ENCODE data around the gene PUDP. TPM values are rescaled to one million over a fixed set of nuclear protein-coding genes. Genes with fewer than 3 reads are reported as not detected.
"Not testable (repeated sequence)": the region's sequence is repeated elsewhere in the genome, so short reads cannot be mapped to it uniquely, and the experiment has no call there.

The PUDP gene
- total RNA-seq (2014; rRNA removed; shearing (Covaris generic)) = 8.2 and 8.7 TPM in 2 replicates

DNA sequence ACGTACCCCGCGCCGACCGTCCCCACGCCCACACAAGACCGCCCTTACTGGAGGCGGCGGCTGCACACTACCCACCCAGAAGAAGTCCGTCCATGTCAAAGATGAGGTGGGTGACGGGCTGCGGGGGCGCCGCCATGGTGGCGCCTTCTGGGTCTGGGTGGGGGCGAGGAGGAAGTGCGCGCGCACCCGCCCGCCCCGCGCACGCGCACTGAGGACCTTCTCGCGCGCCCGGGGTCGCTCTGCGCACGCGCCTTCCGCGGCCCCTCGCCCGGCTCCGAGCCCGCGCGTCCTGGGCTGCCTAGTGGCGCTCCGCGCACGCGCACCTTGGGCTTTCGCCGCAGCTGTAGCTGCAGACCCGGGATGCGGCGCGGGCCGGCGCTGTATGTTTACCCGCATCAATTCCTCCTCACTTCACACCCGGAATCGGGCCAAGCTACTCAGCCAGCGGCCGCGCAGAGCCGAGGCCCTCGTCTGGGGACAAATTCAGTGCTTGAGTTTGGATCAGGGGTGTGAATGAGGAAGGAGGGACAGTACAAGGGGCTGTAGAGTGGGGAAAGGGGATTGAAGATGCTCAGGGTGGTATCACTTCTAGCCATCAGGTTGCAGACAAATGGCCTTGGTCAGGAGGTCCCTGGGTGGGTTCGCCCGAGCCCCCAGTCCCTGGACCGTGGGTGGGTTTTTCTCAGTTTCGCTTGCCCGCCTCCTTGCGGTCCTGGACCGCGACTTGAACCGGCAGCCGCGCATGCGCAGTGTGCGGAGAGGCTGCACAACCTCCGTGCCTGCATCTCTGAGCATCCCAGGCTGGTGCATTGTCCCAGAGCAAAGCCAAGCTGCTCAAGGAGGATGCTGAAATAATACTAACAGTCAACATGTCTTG, at the start of gene PUDP:
PUDP (minus strand) TSS at position 176 of the 877 bp plus-strand sequence; CDS start at position 136, 40 bp downstream.
- peak within 1 kb of the TSS; percentile 94 for H3K27ac ChIP-seq
- 0 out of 2 replicates have a peak, but pooled peaks cover 2% of the 10 kb centered on the region for H3K36me3 ChIP-seq
- H3K9me3 ChIP-seq (replicated peaks) = no peaks in the 10 kb centered on the region
- H3K4me1 ChIP-seq (replicated peaks) = 0 out of 2 replicates have a peak, but pooled peaks cover 4% of the 10 kb centered on the region
- H3K27me3 ChIP-seq (replicated peaks) = no peaks in the 10 kb centered on the region
- peak within 1 kb of the TSS; percentile 78 for H3K4me3 ChIP-seq
- peak; percentile 78 to 87 for DNase-seq (ENCODE audit: low read depth in 1 of 2, low spot score in 2 of 2)

GRCh38 chrX:7194606-7195005, 46.7 kb upstream of the PUDP start:
- H3K27ac ChIP-seq = no peak overlapping the region
- H3K4me3 ChIP-seq = no peak overlapping the region
- H3K4me1 ChIP-seq (replicated peaks) = no peaks in the 10 kb centered on the region
- H3K27me3 ChIP-seq (replicated peaks) = no peaks in the 10 kb centered on the region
- DNase-seq (ENCODE audit: low read depth in 1 of 2, low spot score in 2 of 2) = no peak
- no peaks in the 10 kb centered on the region for H3K36me3 ChIP-seq
- no peaks in the 10 kb centered on the region for H3K9me3 ChIP-seq (replicated peaks)

GRCh38 chrX:7192871-7193270, 44.9 kb upstream of the PUDP start:
- Histone ChIP-seq H3K36me3 (no peaks in the 10 kb centered on the region), H3K9me3 (replicated peaks) (no peaks in the 10 kb centered on the region), H3K27ac (no peak overlapping the region), H3K4me1 (replicated peaks) (no peaks in the 10 kb centered on the region), H3K4me3 (no peak overlapping the region), H3K27me3 (replicated peaks) (no peaks in the 10 kb centered on the region)
- DNase-seq (ENCODE audit: low read depth in 1 of 2, low spot score in 2 of 2) = no peak

- Histone ChIP-seq H3K4me3 (no peak overlapping the region), H3K27me3 (replicated peaks) (no peaks in the 10 kb centered on the region), H3K27ac (no peak overlapping the region), H3K36me3 (no peaks in the 10 kb centered on the region), H3K4me1 (replicated peaks) (no peaks in the 10 kb centered on the region), H3K9me3 (replicated peaks) (no peaks in the 10 kb centered on the region)
- DNase-seq (ENCODE audit: low read depth in 1 of 2, low spot score in 2 of 2) = no peak
Measured at GRCh38 chrX:7191681-7192110, 43.7 kb upstream of the PUDP start.

- H3K4me1 ChIP-seq (replicated peaks) = no peaks in the 10 kb centered on the region
- H3K27ac ChIP-seq = no peak overlapping the region
- no peaks in the 10 kb centered on the region for H3K27me3 ChIP-seq (replicated peaks)
- H3K4me3 ChIP-seq = no peak overlapping the region
- H3K9me3 ChIP-seq (replicated peaks) = no peaks in the 10 kb centered on the region
- no peak for DNase-seq (ENCODE audit: low read depth in 1 of 2, low spot score in 2 of 2)
- H3K36me3 ChIP-seq = no peaks in the 10 kb centered on the region
Measured at GRCh38 chrX:7190157-7190556, 42.2 kb upstream of the PUDP start.

- Histone ChIP-seq H3K36me3 (no peaks in the 10 kb centered on the region), H3K27me3 (replicated peaks) (no peaks in the 10 kb centered on the region), H3K27ac (no peak overlapping the region), H3K4me1 (replicated peaks) (no peaks in the 10 kb centered on the region), H3K9me3 (replicated peaks) (no peaks in the 10 kb centered on the region), H3K4me3 (no peak overlapping the region)
- DNase-seq (ENCODE audit: low read depth in 1 of 2, low spot score in 2 of 2) = no peak
Measured at GRCh38 chrX:7188672-7189071, 40.7 kb upstream of the PUDP start.

DNA sequence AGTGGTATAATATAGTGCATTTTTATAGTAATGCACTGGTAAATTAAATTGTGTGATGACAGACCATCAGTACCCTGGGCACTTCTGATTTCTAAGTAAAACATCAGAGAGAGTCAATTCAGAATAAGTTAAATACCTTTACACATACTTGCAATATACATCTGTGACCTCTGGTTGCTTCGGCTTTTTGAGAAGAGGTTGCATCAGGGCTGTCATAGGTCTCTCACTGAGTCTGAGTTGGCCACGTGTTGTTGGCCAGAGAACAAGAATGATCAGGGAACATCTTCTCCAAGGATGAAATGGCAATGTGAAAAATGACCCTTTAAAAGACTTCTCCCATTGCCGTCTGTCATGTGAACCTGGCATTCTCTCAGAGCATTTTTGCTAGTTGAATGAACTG, 36.9 kb upstream of the PUDP start:
- no peaks in the 10 kb centered on the region for H3K4me1 ChIP-seq (replicated peaks)

DNA sequence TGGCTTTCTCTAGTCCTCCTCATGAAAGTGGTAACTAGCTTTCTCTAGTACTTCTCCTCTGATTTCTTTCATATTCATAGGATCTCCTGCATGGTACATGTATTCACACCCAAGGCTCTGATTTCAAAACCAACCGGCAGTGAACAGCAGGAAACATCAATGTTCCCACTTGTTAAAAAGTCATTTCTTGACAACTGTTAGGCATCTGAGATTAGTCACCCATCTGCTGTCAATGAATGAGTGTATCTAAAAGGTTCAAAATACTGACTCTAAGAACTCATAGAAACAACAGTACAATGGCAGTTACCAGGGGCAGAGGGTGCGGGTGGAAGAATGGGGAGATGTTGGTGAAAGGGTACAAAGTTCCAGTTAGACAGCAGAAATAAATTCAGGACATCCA, 31.5 kb upstream of the PUDP start:
- H3K27ac ChIP-seq = no peak overlapping the region
- no peak for DNase-seq (ENCODE audit: low read depth in 1 of 2, low spot score in 2 of 2)
- H3K27me3 ChIP-seq (replicated peaks) = no peaks in the 10 kb centered on the region
- no peaks in the 10 kb centered on the region for H3K4me1 ChIP-seq (replicated peaks)
- no peak overlapping the region for H3K4me3 ChIP-seq
- H3K36me3 ChIP-seq = no peaks in the 10 kb centered on the region
- H3K9me3 ChIP-seq (replicated peaks) = no peaks in the 10 kb centered on the region

More for the DNA sequence above, 36.9 kb upstream of the PUDP start:
- Histone ChIP-seq H3K9me3 (replicated peaks) (no peaks in the 10 kb centered on the region), H3K27ac (no peak overlapping the region), H3K36me3 (no peaks in the 10 kb centered on the region), H3K27me3 (replicated peaks) (no peaks in the 10 kb centered on the region), H3K4me3 (no peak overlapping the region)
- DNase-seq (ENCODE audit: low read depth in 1 of 2, low spot score in 2 of 2) = no peak

GRCh38 chrX:7178859-7179258, 30.9 kb upstream of the PUDP start:
- not testable (repeated sequence) for H3K27ac ChIP-seq; H3K4me3 ChIP-seq; DNase-seq (ENCODE audit: low read depth in 1 of 2, low spot score in 2 of 2); H3K9me3 ChIP-seq (replicated peaks); H3K27me3 ChIP-seq (replicated peaks); H3K4me1 ChIP-seq (replicated peaks); H3K36me3 ChIP-seq

- H3K36me3 ChIP-seq = no peaks in the 10 kb centered on the region
- H3K27me3 ChIP-seq (replicated peaks) = no peaks in the 10 kb centered on the region
- no peaks in the 10 kb centered on the region for H3K4me1 ChIP-seq (replicated peaks)
- H3K4me3 ChIP-seq = no peak overlapping the region
- DNase-seq (ENCODE audit: low read depth in 1 of 2, low spot score in 2 of 2) = no peak
- no peaks in the 10 kb centered on the region for H3K9me3 ChIP-seq (replicated peaks)
- H3K27ac ChIP-seq = no peak overlapping the region
Measured at GRCh38 chrX:7170898-7171297, 22.9 kb upstream of the PUDP start.

DNA sequence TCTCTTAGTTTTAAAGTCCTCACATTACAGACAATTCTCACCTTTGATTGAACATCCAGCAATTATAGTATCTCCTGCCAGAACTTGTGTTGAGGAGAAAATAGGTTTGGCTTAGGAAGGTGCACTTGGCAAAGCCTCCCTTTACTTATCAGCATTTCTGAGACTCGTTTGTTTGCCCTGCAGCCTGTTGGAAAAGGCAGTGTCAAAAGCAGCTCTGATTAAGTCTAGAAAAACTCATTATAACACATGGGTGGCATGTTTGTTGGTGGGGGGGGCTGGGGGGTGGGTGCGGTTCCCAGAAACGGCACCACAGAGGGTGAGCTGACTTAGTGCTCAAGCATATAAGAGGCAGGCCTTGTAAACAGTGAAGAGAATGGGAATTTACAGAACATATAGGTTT, 21.7 kb upstream of the PUDP start:
- Histone ChIP-seq H3K27ac (no peak overlapping the region), H3K9me3 (replicated peaks) (no peaks in the 10 kb centered on the region), H3K4me1 (replicated peaks) (no peaks in the 10 kb centered on the region), H3K4me3 (no peak overlapping the region), H3K36me3 (no peaks in the 10 kb centered on the region), H3K27me3 (replicated peaks) (no peaks in the 10 kb centered on the region)
- DNase-seq (ENCODE audit: low read depth in 1 of 2, low spot score in 2 of 2) = no peak

- Histone ChIP-seq H3K4me3 (no peak overlapping the region), H3K27me3 (replicated peaks) (no peaks in the 10 kb centered on the region), H3K27ac (no peak overlapping the region), H3K4me1 (replicated peaks) (no peaks in the 10 kb centered on the region), H3K9me3 (replicated peaks) (no peaks in the 10 kb centered on the region), H3K36me3 (no peaks in the 10 kb centered on the region)
- DNase-seq (ENCODE audit: low read depth in 1 of 2, low spot score in 2 of 2) = no peak
Measured at GRCh38 chrX:7168371-7168770, 20.4 kb upstream of the PUDP start.

DNA sequence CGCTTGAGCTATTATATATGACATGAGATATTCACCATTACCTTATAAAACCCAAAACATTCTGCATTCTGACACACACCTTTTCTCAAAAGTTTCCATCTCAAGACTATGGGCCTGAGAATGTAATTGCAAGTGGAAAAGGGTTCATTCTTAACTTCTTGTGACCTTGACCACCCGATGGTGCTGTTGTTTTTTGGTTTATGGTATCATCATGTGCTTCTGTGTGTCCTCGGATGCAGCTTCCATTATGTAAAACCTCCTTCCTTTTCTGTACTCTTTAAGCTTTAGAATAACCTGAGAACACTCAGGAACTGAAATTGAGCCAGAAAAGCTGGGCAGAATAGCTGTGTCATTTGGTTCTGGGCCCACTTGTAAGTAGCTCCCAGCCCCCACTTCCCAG, 16.2 kb upstream of the PUDP start:
- H3K9me3 ChIP-seq (replicated peaks) = no peaks in the 10 kb centered on the region
- no peak overlapping the region for H3K4me3 ChIP-seq
- H3K27ac ChIP-seq = no peak overlapping the region
- no peaks in the 10 kb centered on the region for H3K36me3 ChIP-seq
- no peak for DNase-seq (ENCODE audit: low read depth in 1 of 2, low spot score in 2 of 2)
- H3K27me3 ChIP-seq (replicated peaks) = no peaks in the 10 kb centered on the region
- 0 out of 2 replicates have a peak, but pooled peaks cover 2% of the 10 kb centered on the region for H3K4me1 ChIP-seq (replicated peaks)

DNA sequence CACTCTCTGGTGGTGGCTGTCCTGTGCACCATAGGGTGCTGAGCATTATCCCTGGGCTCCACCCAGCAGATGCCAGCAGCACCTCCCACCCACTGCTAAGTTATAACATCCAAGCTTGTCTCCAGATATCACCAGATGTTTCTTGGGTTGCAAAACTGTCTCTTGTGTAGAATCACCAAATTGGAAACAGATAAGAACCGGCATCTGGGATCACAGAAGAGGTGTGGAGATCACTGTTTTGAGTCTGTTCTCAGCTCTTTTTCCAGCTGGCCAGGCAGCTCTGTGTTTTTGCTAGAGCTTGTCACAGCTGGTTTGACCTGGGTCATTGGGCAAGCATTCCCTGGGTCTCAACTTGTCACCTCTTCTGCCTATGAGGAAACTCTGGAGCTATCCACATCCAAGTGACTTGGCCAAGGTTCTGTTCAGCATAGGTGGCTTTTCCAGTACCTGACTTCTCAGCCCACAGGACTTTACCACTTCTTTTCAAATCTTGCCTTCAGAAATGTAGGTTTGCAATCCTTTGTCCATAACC, 15.3 kb upstream of the PUDP start:
- Histone ChIP-seq H3K27ac (no peak overlapping the region), H3K9me3 (replicated peaks) (no peaks in the 10 kb centered on the region), H3K4me3 (no peak overlapping the region), H3K4me1 (replicated peaks) (0 out of 2 replicates have a peak, but pooled peaks cover 7% of the 10 kb centered on the region), H3K36me3 (no peaks in the 10 kb centered on the region), H3K27me3 (replicated peaks) (no peaks in the 10 kb centered on the region)
- no peak for DNase-seq (ENCODE audit: low read depth in 1 of 2, low spot score in 2 of 2)

Measured in SJSA1 (cell line).